AG04449 (cell line): Measurements from ENCODE around the gene PVALEF.

Experiments used
- CTCF ChIA-PET: fragments of 350-600 bp; formaldehyde crosslinking; extraction: SDS; loops from one replicate; lab custom pipeline; 2021; ENCODE audit warnings: antibody characterized with exemption; lab: Yijun Ruan, JAX
- POLR2A ChIA-PET: fragments of 400-600, 350-600 bp; formaldehyde crosslinking; extraction: SDS; loops from one replicate; lab custom pipeline; 2020; ENCODE audit warnings: antibody characterized with exemption, inconsistent platforms; lab: Yijun Ruan, JAX
- DNase-seq: peaks from one replicate; pipeline ENCODE4 v3.0.0-alpha.2; 2010; ENCODE audit warnings: low read depth, low spot score
- H3K4me3 ChIP-seq: 2 replicates; pipeline ENCODE4 v1.5.1; 2011; ENCODE audit warnings: low read depth, mild to moderate bottlenecking, control low read depth, low read length
- TF ChIP-seq, protein P1 (sequence below): IDR thresholded peaks from one replicate; pipeline ENCODE4 v1.5.1; 2011; ENCODE audit warnings: mild to moderate bottlenecking, moderate library complexity, low read length, control low read depth, inconsistent platforms; ENCODE audit not compliant: insufficient read depth; ENCODE audit errors: missing control alignments

Gene PVALEF

DNA sequence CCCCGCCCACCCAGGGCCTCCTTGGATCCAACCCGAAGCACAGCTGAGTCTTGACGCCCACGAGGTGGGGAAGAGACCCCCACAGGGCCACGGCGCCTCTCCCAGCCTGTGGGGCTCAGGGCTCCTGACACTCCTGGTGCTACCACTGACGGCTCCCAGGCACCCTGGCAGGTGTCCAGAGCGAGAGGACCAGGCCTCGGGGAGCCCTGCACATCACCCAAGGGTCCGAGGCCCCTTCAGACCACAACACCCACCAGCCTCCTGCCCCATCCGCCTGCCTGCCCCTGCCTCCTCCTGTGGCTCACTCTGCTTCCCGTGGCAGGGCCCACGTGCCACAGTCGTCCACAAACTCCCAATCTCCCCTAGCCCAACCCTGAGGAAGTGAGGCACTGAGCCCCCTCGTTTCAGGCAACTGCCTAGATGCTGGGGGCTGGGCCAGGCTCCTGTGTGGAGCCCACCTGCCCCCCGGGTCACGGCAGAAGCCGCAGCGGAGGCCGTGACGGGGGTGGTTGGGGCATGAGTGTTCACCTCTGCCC lies 29.0 kb downstream of the PVALEF start:
- ChIA-PET CTCF (no interaction called here), POLR2A (no interaction called here)
- DNase-seq = no peak
- no peak overlapping the region for H3K4me3 ChIP-seq
- TF ChIP-seq, protein P1, sequence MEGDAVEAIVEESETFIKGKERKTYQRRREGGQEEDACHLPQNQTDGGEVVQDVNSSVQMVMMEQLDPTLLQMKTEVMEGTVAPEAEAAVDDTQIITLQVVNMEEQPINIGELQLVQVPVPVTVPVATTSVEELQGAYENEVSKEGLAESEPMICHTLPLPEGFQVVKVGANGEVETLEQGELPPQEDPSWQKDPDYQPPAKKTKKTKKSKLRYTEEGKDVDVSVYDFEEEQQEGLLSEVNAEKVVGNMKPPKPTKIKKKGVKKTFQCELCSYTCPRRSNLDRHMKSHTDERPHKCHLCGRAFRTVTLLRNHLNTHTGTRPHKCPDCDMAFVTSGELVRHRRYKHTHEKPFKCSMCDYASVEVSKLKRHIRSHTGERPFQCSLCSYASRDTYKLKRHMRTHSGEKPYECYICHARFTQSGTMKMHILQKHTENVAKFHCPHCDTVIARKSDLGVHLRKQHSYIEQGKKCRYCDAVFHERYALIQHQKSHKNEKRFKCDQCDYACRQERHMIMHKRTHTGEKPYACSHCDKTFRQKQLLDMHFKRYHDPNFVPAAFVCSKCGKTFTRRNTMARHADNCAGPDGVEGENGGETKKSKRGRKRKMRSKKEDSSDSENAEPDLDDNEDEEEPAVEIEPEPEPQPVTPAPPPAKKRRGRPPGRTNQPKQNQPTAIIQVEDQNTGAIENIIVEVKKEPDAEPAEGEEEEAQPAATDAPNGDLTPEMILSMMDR = no peak

DNA sequence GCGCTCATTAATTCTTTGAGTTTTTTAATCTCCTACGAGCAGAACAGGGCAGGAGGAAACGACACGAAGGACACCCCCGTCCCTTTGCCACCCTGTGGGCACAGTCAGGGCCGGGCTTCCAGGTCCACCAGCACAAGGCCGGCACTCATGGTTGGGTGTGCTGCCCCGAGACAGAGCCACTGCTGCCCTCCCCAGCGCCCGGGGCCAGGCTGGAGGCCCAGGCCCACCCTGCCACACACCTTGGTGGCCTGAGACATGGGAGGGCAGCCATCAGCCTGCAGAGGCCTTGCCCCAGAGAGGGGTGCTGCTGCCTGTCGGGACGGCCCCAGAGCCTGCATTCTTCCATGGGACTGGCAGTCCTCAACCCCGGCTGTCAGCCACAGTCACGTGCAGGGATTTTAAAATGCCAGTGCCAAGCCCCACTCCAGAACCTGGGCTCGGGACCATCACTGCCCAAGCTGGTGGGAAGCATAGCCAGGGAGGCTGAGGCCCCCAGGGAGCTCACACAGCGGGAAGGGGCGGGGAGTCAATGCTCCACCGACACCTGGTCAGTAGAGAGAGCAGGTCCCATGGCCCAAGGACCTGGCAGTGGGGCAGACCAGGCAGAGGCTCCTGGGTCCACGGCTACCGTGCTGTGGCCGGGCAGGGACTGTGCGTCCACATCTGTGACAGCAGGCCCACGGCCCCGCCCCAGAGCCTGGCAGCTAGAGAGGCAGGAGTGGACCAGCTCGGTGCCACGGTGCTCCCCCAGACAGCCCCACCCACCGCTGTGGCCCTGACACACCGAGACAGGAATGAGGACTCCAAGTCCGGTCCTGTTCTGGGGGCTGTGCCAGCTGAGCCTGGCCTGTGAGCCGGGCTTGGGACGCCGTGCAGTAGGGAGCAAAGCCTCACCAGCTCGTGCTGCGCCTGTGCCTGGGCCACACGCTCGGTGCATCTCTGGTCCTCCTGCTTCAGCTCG lies 29.9 kb downstream of the PVALEF start:
- ChIA-PET CTCF (interaction anchor here (0.7 to 1.3 kb wide), 2 partner anchors 18 to 172 kb away, joined by 3 read pairs; no protein-coding TSS in a partner anchor), POLR2A (no interaction called here)
- TF ChIP-seq, protein P1 = no peak
- no peak for DNase-seq
- H3K4me3 ChIP-seq = no peak overlapping the region

DNA sequence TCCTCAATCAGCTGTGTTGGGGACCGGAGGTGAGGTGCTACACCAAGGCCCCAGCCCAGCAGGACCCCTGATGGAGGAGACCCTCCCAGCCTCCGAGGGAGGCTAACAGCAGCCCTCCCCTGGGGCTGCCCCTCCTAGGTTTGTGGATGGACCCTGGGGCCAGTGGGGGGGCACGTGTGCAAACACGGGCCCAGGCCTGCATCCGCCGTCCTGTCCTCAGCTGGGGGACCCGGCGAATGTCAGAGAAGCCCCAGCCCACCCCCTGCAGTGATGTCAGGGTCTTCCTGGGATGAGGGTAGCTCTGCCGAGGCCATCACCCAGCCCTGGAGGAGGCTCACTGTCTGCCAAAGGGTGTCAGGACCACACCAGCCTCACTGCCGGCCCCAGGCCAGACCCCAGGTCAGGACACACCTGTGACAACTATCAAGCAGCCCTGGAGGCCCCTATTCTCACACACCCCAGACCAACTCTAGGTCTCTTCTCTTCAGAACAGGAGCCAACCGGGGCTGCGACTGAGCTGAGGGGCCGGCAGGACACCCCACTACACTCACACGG lies 30.7 kb downstream of the PVALEF start:
- no peak for DNase-seq
- no peak overlapping the region for H3K4me3 ChIP-seq
- TF ChIP-seq, protein P1 = no peak
- ChIA-PET CTCF (interaction anchor here (1.3 kb wide), 1 partner anchor 172 kb away, joined by 3 read pairs; no protein-coding TSS in a partner anchor), POLR2A (no interaction called here)

DNA sequence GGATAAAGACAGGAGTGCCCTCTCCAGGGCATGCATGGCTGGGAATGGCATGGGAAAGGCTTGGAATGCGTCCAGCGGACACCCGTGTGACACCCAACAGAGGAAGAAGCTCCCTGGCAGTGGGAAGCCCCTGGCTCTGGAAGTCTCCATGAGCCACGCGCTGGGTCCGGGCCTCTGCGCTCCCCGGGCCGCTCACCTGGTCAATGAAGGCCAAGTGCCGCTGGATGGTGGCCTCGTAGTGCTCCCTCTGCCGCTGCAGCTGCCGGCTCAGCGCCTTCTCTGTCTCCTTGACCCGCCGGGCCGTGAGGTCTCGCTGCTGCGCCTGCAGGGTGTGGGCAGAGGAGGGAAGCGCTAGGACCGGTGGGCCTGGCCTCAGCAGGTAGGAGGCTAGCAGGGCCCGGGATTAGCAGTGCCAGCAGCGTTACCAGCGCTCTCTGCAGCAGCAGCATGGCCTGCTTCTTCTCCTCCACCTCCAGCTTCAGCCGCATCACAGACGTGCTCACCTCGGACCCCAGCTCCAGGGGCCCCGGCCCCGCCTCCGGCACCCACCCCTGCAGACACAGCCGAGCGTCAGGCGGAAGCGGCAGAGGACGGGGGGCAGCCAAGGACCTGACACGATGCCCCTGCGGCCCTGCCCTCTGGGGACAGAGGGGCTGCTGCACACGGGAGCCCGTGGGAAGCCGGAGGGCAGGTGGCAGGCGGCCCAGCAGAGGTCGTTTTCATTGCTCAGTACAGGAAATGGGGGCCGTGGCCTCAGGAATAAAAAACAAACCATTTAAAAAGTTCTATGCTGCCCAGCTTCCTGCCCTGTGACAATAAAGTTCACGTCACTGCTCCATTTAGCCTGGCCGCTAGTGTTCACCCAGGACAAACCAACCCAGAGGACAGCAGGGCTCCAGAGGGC lies 31.4 kb downstream of the PVALEF start:
- CTCF ChIA-PET = interaction anchor here (0.8 to 1.3 kb wide), 4 partner anchors 54 to 173 kb away, joined by 3 to 4 read pairs (median 3); no protein-coding TSS in a partner anchor

DNA sequence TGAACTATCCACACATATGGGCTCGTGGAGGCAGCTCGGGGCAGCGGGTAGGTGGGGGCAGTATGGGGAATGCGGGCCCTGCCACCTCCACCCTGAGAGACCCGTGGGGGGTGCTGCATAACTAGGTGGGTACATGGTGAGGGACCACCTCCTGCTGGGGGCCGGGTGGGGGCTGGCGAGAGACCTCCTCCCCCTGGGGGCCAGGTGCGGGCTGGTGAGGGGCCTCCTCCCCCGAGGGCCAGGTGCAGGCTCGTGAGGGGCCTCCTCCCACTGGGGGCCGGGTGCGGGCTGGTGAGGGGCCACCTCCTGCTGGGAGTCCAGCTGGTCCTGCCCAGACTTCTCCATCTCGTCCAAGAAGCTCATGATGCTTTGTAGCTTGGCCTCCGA lies 32.1 kb downstream of the PVALEF start:
- H3K4me3 ChIP-seq = no peak overlapping the region
- CTCF ChIA-PET = interaction anchor here (0.8 to 5.5 kb wide), 4 partner anchors 9 to 174 kb away, joined by 3 to 36 read pairs (median 4); no protein-coding TSS in a partner anchor
- DNase-seq = no peak
- TF ChIP-seq, protein P1 = no peak
- POLR2A ChIA-PET = no interaction called here

More for the DNA sequence above, 31.4 kb downstream of the PVALEF start:
- TF ChIP-seq, protein P1 = no peak
- no peak for DNase-seq
- POLR2A ChIA-PET = no interaction called here
- H3K4me3 ChIP-seq = no peak overlapping the region
